Skeletal muscle tissue (tissue), 4 donors: ENCODE measurements around the gene CDH23. TPM values are rescaled to one million over a fixed set of nuclear protein-coding genes. Genes with fewer than 3 reads are reported as not detected.

ENCODE experiments used
- H3K27ac ChIP-seq: one replicate; pipeline ENCODE4 v1.7.0; 2013; ENCODE audit warnings: mild to moderate bottlenecking, low read depth, low read length, inconsistent platforms
- H3K27me3 ChIP-seq, 3 donors: one replicate each; pipeline ENCODE4 v1.7.0; 2013; ENCODE audit warnings: low read length in 3 of 3; ENCODE audit not compliant: control insufficient read depth in 3 of 3, insufficient read depth in 3 of 3
- H3K36me3 ChIP-seq, 3 donors: one replicate each; pipeline ENCODE4 v1.7.0; 2013; ENCODE audit warnings: low read length in 3 of 3; ENCODE audit not compliant: control insufficient read depth in 3 of 3, insufficient read depth in 3 of 3
- H3K4me1 ChIP-seq, 3 donors: one replicate each; pipeline ENCODE4 v1.7.0; 2013; ENCODE audit warnings: low read length in 3 of 3, mild to moderate bottlenecking in 3 of 3; ENCODE audit not compliant: control insufficient read depth in 3 of 3, insufficient read depth in 3 of 3
- H3K4me3 ChIP-seq, 3 donors: one replicate each; pipeline ENCODE4 v1.7.0; 2013; ENCODE audit warnings: low read length in 3 of 3
- H3K9ac ChIP-seq, 3 donors: one replicate each; pipeline ENCODE4 v1.7.0; 2013; ENCODE audit warnings: low read length in 3 of 3, mild to moderate bottlenecking in 3 of 3, moderate library complexity in 2 of 3, low read depth in 1 of 3
- H3K9me3 ChIP-seq, 3 donors: one replicate each; pipeline ENCODE4 v1.7.0; 2013; ENCODE audit warnings: low read length in 3 of 3; ENCODE audit not compliant: control insufficient read depth in 3 of 3
- total RNA-seq: library from RNA; depleted of rRNA; stranded (reverse); fragments of >200 nt; gene quantifications from one replicate; pipeline ENCODE4 v1.2.3, GENCODE V29; 2014
- donor health status: Osteomylitis.

Gene CDH23
- total RNA-seq, 1 donor from 2014 or later: 3.7 TPM

- Histone ChIP-seq H3K9ac (no peak overlapping the region), H3K4me3 (no peak overlapping the region), H3K36me3 (no peaks in the 10 kb centered on the region), H3K27ac (no peak overlapping the region), H3K27me3 (peaks cover 0 to 4% (median 0%) of the 10 kb centered on the region in 3 donors), H3K9me3 (no peaks in the 10 kb centered on the region), H3K4me1 (peaks cover 6 to 7% (median 6%) of the 10 kb centered on the region in 3 donors)
Measured at GRCh38 chr10:71632896-71633600, 236.3 kb downstream of the CDH23 start.

- Histone ChIP-seq H3K27me3 (peaks cover 0 to 3% (median 0%) of the 10 kb centered on the region in 3 donors), H3K9me3 (no peaks in the 10 kb centered on the region), H3K9ac (no peak overlapping the region), H3K4me1 (peaks cover 10 to 15% (median 12%) of the 10 kb centered on the region in 3 donors), H3K4me3 (no peak overlapping the region), H3K27ac (no peak overlapping the region), H3K36me3 (no peaks in the 10 kb centered on the region)
Measured at GRCh38 chr10:71633920-71634319, 237.2 kb downstream of the CDH23 start.

- Histone ChIP-seq H3K9me3 (no peaks in the 10 kb centered on the region), H3K9ac (no peak overlapping the region), H3K4me3 (no peak overlapping the region), H3K27me3 (peaks cover 0 to under 1% (median 0%) of the 10 kb centered on the region in 3 donors), H3K36me3 (no peaks in the 10 kb centered on the region), H3K4me1 (peaks cover 10 to 23% (median 19%) of the 10 kb centered on the region in 3 donors), H3K27ac (no peak overlapping the region)
Measured at GRCh38 chr10:71634531-71635164, 237.9 kb downstream of the CDH23 start.

GRCh38 chr10:71635251-71635866 is 238.6 kb downstream of the CDH23 start:
- no peaks in the 10 kb centered on the region for H3K27me3 ChIP-seq
- H3K27ac ChIP-seq: no peak overlapping the region
- H3K9me3 ChIP-seq: no peaks in the 10 kb centered on the region
- H3K9ac ChIP-seq: no peak overlapping the region
- H3K4me3 ChIP-seq: no peak overlapping the region
- no peaks in the 10 kb centered on the region for H3K36me3 ChIP-seq
- H3K4me1 ChIP-seq: peaks cover 10 to 24% (median 19%) of the 10 kb centered on the region in 3 donors

- no peak overlapping the region for H3K4me3 ChIP-seq
- no peaks in the 10 kb centered on the region for H3K36me3 ChIP-seq
- H3K4me1 ChIP-seq: peaks cover 10 to 24% (median 19%) of the 10 kb centered on the region in 3 donors
- H3K27me3 ChIP-seq: no peaks in the 10 kb centered on the region
- no peak overlapping the region for H3K9ac ChIP-seq
- H3K9me3 ChIP-seq: no peaks in the 10 kb centered on the region
- no peak overlapping the region for H3K27ac ChIP-seq
Measured at GRCh38 chr10:71635867-71636266, 239.1 kb downstream of the CDH23 start.

GRCh38 chr10:71636588-71636987 is 239.9 kb downstream of the CDH23 start:
- H3K9ac ChIP-seq: no peak overlapping the region
- no peaks in the 10 kb centered on the region for H3K36me3 ChIP-seq
- H3K4me3 ChIP-seq: no peak overlapping the region
- no peaks in the 10 kb centered on the region for H3K27me3 ChIP-seq
- peaks cover 10 to 24% (median 19%) of the 10 kb centered on the region in 3 donors for H3K4me1 ChIP-seq
- H3K27ac ChIP-seq: no peak overlapping the region
- no peaks in the 10 kb centered on the region for H3K9me3 ChIP-seq

- Histone ChIP-seq H3K27ac (no peak overlapping the region), H3K4me3 (no peak overlapping the region), H3K9me3 (no peaks in the 10 kb centered on the region), H3K4me1 (peaks cover 10 to 24% (median 19%) of the 10 kb centered on the region in 3 donors), H3K36me3 (no peaks in the 10 kb centered on the region), H3K9ac (no peak overlapping the region), H3K27me3 (no peaks in the 10 kb centered on the region)
Measured at GRCh38 chr10:71637305-71637704, 240.6 kb downstream of the CDH23 start.

- Histone ChIP-seq H3K27me3 (no peaks in the 10 kb centered on the region), H3K4me3 (no peak overlapping the region), H3K9me3 (no peaks in the 10 kb centered on the region), H3K36me3 (no peaks in the 10 kb centered on the region), H3K27ac (no peak overlapping the region), H3K9ac (no peak overlapping the region), H3K4me1 (peaks cover 10 to 24% (median 19%) of the 10 kb centered on the region in 3 donors)
Measured at GRCh38 chr10:71638064-71638821, 241.5 kb downstream of the CDH23 start.

GRCh38 chr10:71638822-71639719 is 242.4 kb downstream of the CDH23 start:
- H3K9me3 ChIP-seq: no peaks in the 10 kb centered on the region
- no peak overlapping the region for H3K27ac ChIP-seq
- no peak overlapping the region for H3K4me3 ChIP-seq
- H3K4me1 ChIP-seq: peaks cover 10 to 24% (median 19%) of the 10 kb centered on the region in 3 donors
- peak overlapping the region in 1 of 3 donors; percentile 25 for H3K9ac ChIP-seq
- no peaks in the 10 kb centered on the region for H3K36me3 ChIP-seq
- H3K27me3 ChIP-seq: no peaks in the 10 kb centered on the region
